ENCODE results near the gene KCNJ12. TPM values are rescaled to one million over a fixed set of nuclear protein-coding genes. Genes with fewer than 3 reads are reported as not detected.
"Not testable (repeated sequence)": the region's sequence is repeated elsewhere in the genome, so short reads cannot be mapped to it uniquely, and the experiment has no call there.

Gene KCNJ12
- total RNA-seq, 1 experiment from 2014 or later = not detected

DNA sequence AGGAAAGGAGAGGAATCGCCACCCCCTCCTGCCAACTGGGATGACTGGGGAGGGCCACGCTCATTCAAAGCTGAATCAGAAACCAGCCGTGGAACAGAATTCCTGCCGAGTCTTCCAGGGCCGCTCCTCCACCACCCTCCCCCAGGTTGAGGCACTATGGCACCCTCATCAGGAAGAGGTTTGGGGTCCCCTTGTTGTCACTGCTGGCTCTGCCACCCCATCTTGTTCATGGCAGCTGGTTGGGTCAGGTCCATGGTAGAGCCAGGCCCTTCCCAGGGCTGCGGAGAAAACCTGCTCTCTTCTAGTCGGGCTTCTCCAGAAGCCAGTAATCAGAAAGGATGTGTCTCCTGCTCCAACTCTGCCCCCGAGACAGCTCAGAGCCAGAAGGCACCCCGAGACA, 41.8 kb downstream of the KCNJ12 start:
- no peaks in the 10 kb centered on the region for H3K27me3 Mint-ChIP-seq (ENCODE audit: insufficient read depth, unreplicated experiment)
- no peaks in the 10 kb centered on the region for H3K36me3 Mint-ChIP-seq (ENCODE audit: insufficient read depth, unreplicated experiment)
- DNase-seq (ENCODE audit: unreplicated experiment) = no peak
- intact Hi-C loops (cut with micrococcal nuclease) = no loop called here
- no peak overlapping the region for H3K4me3 Mint-ChIP-seq (ENCODE audit: unreplicated experiment)
- H3K9me3 Mint-ChIP-seq (ENCODE audit: unreplicated experiment) = no peaks in the 10 kb centered on the region
- TF ChIP-seq, protein P1, sequence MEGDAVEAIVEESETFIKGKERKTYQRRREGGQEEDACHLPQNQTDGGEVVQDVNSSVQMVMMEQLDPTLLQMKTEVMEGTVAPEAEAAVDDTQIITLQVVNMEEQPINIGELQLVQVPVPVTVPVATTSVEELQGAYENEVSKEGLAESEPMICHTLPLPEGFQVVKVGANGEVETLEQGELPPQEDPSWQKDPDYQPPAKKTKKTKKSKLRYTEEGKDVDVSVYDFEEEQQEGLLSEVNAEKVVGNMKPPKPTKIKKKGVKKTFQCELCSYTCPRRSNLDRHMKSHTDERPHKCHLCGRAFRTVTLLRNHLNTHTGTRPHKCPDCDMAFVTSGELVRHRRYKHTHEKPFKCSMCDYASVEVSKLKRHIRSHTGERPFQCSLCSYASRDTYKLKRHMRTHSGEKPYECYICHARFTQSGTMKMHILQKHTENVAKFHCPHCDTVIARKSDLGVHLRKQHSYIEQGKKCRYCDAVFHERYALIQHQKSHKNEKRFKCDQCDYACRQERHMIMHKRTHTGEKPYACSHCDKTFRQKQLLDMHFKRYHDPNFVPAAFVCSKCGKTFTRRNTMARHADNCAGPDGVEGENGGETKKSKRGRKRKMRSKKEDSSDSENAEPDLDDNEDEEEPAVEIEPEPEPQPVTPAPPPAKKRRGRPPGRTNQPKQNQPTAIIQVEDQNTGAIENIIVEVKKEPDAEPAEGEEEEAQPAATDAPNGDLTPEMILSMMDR (IDR thresholded peaks at IDR 0.05; ENCODE audit: unreplicated experiment) = no peak
- ChIA-PET POLR2A (no interaction called here), CTCF (no interaction called here)
- H3K4me1 Mint-ChIP-seq (ENCODE audit: insufficient read depth, unreplicated experiment) = no peaks in the 10 kb centered on the region
- no peak overlapping the region for H3K27ac Mint-ChIP-seq (ENCODE audit: low read depth, unreplicated experiment)
- no TSS peak for BruUV-seq (replicated peaks)

DNA sequence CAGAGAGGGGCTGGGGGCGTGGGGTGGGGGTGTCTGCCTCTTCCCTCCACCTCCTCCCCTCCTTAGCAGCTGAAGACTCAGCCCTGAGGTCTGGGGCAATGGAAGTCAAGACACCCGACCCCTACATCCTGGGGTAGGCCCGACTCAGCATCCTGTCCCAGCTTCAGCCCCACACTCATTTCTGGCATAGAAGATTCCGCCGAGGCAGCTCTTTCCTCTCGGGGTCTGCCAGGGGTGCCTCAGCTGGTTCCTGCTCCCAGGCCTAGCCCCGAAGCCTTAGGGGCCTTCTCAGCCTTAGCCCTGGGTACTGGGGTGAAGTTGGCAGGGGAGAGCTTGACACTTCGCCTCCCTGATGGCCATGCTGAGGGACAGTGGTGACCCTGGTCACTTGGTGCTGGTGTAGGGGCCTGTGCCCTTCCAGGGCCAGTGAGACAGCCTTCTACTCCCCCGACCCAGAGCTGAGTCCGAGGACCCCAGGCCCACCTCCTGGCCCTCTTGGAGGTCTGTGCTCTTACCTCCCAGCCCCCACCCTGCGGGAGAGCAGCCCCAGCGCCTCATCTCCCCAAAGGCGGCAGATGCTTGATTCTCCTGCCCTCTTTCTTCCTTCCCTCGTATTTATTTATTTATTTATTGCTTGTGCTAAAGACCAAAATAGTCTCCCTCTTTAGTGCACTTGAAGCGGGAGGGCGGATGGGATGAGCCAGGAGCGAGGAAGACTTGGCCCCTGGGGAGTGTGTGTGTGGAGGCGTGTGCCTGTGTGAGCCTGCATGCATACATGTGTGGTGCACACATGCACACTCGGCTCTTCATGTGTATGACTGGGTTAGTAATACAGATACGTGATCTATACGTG, 42.5 kb downstream of the KCNJ12 start:
- no peaks in the 10 kb centered on the region for H3K9me3 Mint-ChIP-seq (ENCODE audit: unreplicated experiment)
- POLR2A ChIA-PET = no interaction called here
- no peak for DNase-seq (ENCODE audit: unreplicated experiment)
- H3K4me1 Mint-ChIP-seq (ENCODE audit: insufficient read depth, unreplicated experiment) = no peaks in the 10 kb centered on the region
- no peak overlapping the region for H3K4me3 Mint-ChIP-seq (ENCODE audit: unreplicated experiment)
- H3K36me3 Mint-ChIP-seq (ENCODE audit: insufficient read depth, unreplicated experiment) = no peaks in the 10 kb centered on the region
- intact Hi-C loops (cut with micrococcal nuclease) = no loop called here
- no peaks in the 10 kb centered on the region for H3K27me3 Mint-ChIP-seq (ENCODE audit: insufficient read depth, unreplicated experiment)
- H3K27ac Mint-ChIP-seq (ENCODE audit: low read depth, unreplicated experiment) = no peak overlapping the region
- no TSS peak for BruUV-seq (replicated peaks)
- TF ChIP-seq, protein P1 (IDR thresholded peaks at IDR 0.05; ENCODE audit: unreplicated experiment) = no peak
- CTCF ChIA-PET = interaction anchor here (0.7 kb wide), 1 partner anchor 103 kb away, joined by 3 read pairs; no protein-coding TSS in a partner anchor

DNA sequence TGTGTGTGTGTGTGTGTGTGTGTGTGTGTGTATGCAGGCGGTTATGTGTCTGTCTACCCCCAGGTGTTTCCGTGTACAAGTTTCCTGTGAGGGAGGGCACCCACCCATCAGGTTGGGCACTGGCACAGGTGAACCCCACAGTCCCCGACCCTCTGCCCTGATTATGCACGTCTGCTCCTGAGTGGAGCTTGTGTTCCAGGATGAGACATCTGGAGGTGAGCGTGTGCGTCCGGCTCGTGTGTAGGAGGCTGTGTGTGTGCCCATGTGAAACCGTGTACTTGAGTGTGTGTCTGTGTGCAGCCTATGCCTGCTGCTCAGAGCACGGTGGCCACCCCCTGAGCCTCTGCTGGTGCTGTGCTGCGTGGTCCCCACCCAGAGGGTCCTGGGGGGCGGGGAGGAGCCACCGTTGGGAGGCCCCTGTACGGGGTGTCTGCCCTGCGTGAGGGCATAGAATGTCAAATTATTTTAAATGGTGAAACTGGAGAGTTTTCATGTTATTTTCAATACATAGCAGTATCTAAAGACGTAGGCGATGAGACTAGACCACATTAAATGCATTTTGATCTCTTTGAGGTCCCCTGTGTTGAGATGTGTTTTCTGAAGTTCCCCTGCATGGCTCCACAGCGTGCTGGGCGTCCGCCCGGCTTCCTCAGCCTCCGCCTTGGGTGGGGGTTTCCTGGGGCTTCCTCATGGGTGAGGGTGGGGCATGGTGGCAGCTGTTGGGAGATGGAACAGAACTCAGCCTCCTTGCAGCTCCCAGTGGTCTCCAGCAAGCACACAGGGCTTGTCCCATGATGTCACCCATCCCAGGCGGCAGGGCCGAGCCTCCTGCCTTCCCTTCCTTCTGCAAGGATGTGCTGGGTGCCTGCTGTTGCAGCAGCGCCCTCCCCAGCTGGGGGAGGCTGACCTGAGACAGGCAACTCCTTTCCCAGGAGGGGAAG, 43.4 kb downstream of the KCNJ12 start:
- no TSS peak for BruUV-seq (replicated peaks)
- TF ChIP-seq, protein P1 (IDR thresholded peaks at IDR 0.05; ENCODE audit: unreplicated experiment) = no peak
- no peak for DNase-seq (ENCODE audit: unreplicated experiment)
- Mint-ChIP-seq H3K27me3 (ENCODE audit: insufficient read depth, unreplicated experiment) (no peaks in the 10 kb centered on the region), H3K9me3 (ENCODE audit: unreplicated experiment) (no peaks in the 10 kb centered on the region), H3K36me3 (ENCODE audit: insufficient read depth, unreplicated experiment) (no peaks in the 10 kb centered on the region), H3K4me1 (ENCODE audit: insufficient read depth, unreplicated experiment) (no peaks in the 10 kb centered on the region), H3K27ac (ENCODE audit: low read depth, unreplicated experiment) (no peak overlapping the region), H3K4me3 (ENCODE audit: unreplicated experiment) (no peak overlapping the region)
- CTCF ChIA-PET = interaction anchor here (0.7 kb wide), 1 partner anchor 102 kb away, joined by 3 read pairs; no protein-coding TSS in a partner anchor
- POLR2A ChIA-PET = no interaction called here
- intact Hi-C loops (cut with micrococcal nuclease) = no loop called here

DNA sequence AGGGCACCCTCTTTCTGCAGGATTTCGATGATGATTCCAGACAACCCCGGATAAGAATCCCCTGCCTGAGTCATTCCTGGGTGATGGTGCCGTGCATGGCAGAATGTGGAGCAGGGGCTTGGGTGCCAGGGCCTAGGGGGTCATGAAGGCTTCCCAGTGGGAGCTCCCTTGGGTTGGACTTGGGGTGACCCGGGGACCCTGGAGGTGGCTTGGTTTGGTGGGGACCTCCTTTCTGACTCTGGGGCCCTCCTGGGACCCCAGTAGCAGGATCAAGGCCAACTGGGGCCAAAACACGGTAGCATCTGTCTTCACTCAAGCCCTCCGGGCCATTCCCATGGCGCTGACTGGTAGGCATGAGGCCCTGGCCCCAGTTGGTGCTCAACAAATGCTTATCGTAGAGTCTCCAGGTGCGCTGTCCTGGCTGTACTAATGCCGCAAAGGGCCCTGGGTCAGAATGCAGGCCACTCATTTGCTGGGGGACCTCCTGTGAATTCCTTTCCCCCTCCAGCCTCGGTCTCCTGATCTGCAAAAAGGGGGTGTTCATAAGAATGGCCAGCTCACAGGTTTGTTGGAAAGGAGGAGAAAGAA, 44.4 kb downstream of the KCNJ12 start:
- H3K4me3 Mint-ChIP-seq (ENCODE audit: unreplicated experiment); DNase-seq (ENCODE audit: unreplicated experiment); POLR2A ChIA-PET; H3K36me3 Mint-ChIP-seq (ENCODE audit: insufficient read depth, unreplicated experiment); BruUV-seq (replicated peaks); intact Hi-C loops (cut with micrococcal nuclease); H3K9me3 Mint-ChIP-seq (ENCODE audit: unreplicated experiment); H3K27me3 Mint-ChIP-seq (ENCODE audit: insufficient read depth, unreplicated experiment); CTCF ChIA-PET; H3K4me1 Mint-ChIP-seq (ENCODE audit: insufficient read depth, unreplicated experiment); H3K27ac Mint-ChIP-seq (ENCODE audit: low read depth, unreplicated experiment): not testable (repeated sequence)

DNA sequence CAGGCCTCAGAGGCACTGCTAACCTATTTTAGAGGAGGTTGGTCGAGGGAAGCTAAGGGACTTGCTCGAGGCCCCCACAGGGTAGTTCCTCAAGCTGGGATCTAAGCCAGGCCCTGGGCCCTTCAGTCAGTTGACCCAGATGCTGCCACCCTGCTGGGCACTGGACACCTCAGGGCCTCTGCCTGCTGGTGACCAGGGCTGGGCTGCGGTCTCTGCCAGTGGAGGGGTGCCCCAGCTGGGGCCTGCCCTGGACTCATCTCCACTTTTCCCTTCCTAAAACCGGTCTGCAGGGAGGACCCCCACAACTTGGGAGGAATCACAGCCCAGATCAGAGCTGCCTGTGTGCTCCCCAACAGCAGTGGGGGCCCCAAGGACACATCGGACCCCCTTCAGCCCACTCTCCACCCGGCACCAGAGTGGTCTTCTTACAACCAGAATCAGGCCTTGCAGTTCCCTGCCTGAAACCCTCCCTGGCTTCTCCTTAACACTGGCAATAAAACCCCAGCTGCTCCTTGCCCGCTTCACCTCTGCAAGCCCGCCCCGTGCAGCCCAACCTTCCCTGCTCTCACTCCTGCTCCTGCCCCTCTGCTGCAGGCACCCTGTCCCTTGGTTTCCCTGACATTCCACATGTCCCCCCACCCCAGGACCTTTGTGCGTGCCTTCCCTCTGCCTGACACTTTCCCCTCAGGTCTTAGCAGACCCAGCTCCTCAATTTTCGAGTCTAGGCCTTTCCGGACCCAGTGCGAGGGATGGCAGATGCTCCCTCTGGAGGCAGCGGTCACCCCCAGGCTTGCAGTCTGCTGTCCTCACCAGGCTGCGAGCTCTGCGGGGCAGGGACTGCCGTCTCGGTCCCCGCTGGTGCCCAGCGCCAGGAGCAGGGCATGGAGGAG, 45.5 kb downstream of the KCNJ12 start:
- H3K4me1 Mint-ChIP-seq (ENCODE audit: insufficient read depth, unreplicated experiment); intact Hi-C loops (cut with micrococcal nuclease): not testable (repeated sequence)

More for the DNA sequence above, 45.5 kb downstream of the KCNJ12 start:
- H3K27me3 Mint-ChIP-seq (ENCODE audit: insufficient read depth, unreplicated experiment); H3K4me3 Mint-ChIP-seq (ENCODE audit: unreplicated experiment); H3K27ac Mint-ChIP-seq (ENCODE audit: low read depth, unreplicated experiment); POLR2A ChIA-PET; BruUV-seq (replicated peaks); H3K9me3 Mint-ChIP-seq (ENCODE audit: unreplicated experiment); H3K36me3 Mint-ChIP-seq (ENCODE audit: insufficient read depth, unreplicated experiment); DNase-seq (ENCODE audit: unreplicated experiment): not testable (repeated sequence)
- CTCF ChIA-PET = interaction anchor here (0.6 to 0.7 kb wide), 3 partner anchors 48 to 187 kb away, joined by 3 to 5 read pairs (median 3); no protein-coding TSS in a partner anchor

Measured in MCF 10A (cell line).